IMR-90 (cell line): ENCODE data around the gene PSMD9. TPM values are rescaled to one million over a fixed set of nuclear protein-coding genes. Genes with fewer than 3 reads are reported as not detected.

Source experiments
- ATAC-seq: fragments of 200-7000 bp; cut with Tn5 transposase; 2 replicates; pipeline ENCODE4 v1.9.1; 2020; ENCODE audit warnings: low read depth, mild to moderate bottlenecking, moderate library complexity
- BruUV-seq: library from RNA; stranded (reverse); fragments of 400-500 nt; replicated peaks from 2 replicates; lab custom pipeline; 2021; lab: Mats Ljungman, UMichigan
- CTCF ChIA-PET: fragments of 300-600 bp; formaldehyde crosslinking; extraction: SDS; loops from one replicate; lab custom pipeline; 2021; ENCODE audit warnings: antibody characterized with exemption; lab: Yijun Ruan, JAX
- POLR2A ChIA-PET: fragments of 300-600 bp; sonication (Branson Sonifier 250); formaldehyde crosslinking; loops from one replicate; lab custom pipeline; 2022; ENCODE audit warnings: antibody characterized with exemption; ENCODE audit not compliant: unreplicated experiment; lab: Charles Lee
- DNase-seq: peaks from one replicate; pipeline ENCODE4 v3.0.0; 2013
- H2AFZ ChIP-seq: replicated peaks from 2 replicates; pipeline ENCODE3; 2013; ENCODE audit warnings: low read length, mild to moderate bottlenecking; ENCODE audit not compliant: poor library complexity
- H2AK5ac ChIP-seq: 2 replicates; pipeline ENCODE4 v1.6.1; 2013; ENCODE audit warnings: low read depth, low read length, inconsistent platforms
- H2AK9ac ChIP-seq: replicated peaks from 2 replicates; pipeline ENCODE3; 2013; ENCODE audit warnings: mild to moderate bottlenecking, low read depth, low read length, moderate library complexity; ENCODE audit not compliant: poor library complexity
- H2BK120ac ChIP-seq: 2 replicates; pipeline ENCODE4 v1.6.1; 2013; ENCODE audit warnings: low read depth, low read length, inconsistent platforms
- H2BK15ac ChIP-seq: 3 replicates; pipeline ENCODE4 v1.6.1; 2013; ENCODE audit warnings: low read depth, low read length, inconsistent platforms
- H2BK20ac ChIP-seq: 2 replicates; pipeline ENCODE4 v1.6.1; 2013; ENCODE audit warnings: low read depth, mild to moderate bottlenecking, inconsistent platforms, low read length, moderate library complexity
- H2BK5ac ChIP-seq: 2 replicates; pipeline ENCODE4 v1.6.1; 2013; ENCODE audit warnings: mild to moderate bottlenecking, low read depth, low read length, inconsistent platforms; ENCODE audit not compliant: poor library complexity, severe bottlenecking
- H3K14ac ChIP-seq: replicated peaks from 2 replicates; pipeline ENCODE4 v1.6.1; 2013; ENCODE audit warnings: low read depth, low read length, inconsistent platforms
- H3K18ac ChIP-seq: 2 replicates; pipeline ENCODE4 v1.6.1; 2013; ENCODE audit warnings: low read depth, low read length, control low read depth
- H3K23ac ChIP-seq: 2 replicates; pipeline ENCODE4 v1.6.1; 2013; ENCODE audit warnings: low read depth, low read length, inconsistent platforms
- H3K27ac ChIP-seq: 2 replicates; pipeline ENCODE4 v1.5.1; 2013; ENCODE audit warnings: mild to moderate bottlenecking, control low read depth, low read length; ENCODE audit not compliant: insufficient read depth
- H3K27me3 ChIP-seq: 2 replicates; pipeline ENCODE4 v1.6.1; 2013; ENCODE audit warnings: low read length; ENCODE audit not compliant: control insufficient read depth, insufficient read depth
- H3K36me3 ChIP-seq: 2 replicates; pipeline ENCODE4 v1.6.1; 2013; ENCODE audit warnings: low read length, mixed read lengths; ENCODE audit not compliant: control insufficient read depth, insufficient read depth
- H3K4ac ChIP-seq: 2 replicates; pipeline ENCODE4 v1.6.1; 2013; ENCODE audit warnings: low read depth, low read length, inconsistent platforms
- H3K4me1 ChIP-seq: 2 replicates; pipeline ENCODE4 v1.6.1; 2013; ENCODE audit warnings: low read length, mixed read lengths; ENCODE audit not compliant: control insufficient read depth, insufficient read depth
- H3K4me2 ChIP-seq: 2 replicates; pipeline ENCODE4 v1.6.1; 2013; ENCODE audit warnings: low read depth, mild to moderate bottlenecking, control low read depth, low read length, moderate library complexity
- H3K4me3 ChIP-seq: 2 replicates; pipeline ENCODE4 v1.5.1; 2013; ENCODE audit warnings: low read depth, mild to moderate bottlenecking, control low read depth, low read length, moderate library complexity; ENCODE audit not compliant: insufficient read depth
- H3K56ac ChIP-seq: 2 replicates; pipeline ENCODE4 v1.6.1; 2013; ENCODE audit warnings: low read length, inconsistent platforms; ENCODE audit not compliant: insufficient read depth; ENCODE audit errors: extremely low read depth
- H3K79me1 ChIP-seq, 2 experiments: 2 replicates each; pipeline ENCODE4 v1.6.1; 2013; ENCODE audit warnings: low read length in 2 of 2, inconsistent platforms in 1 of 2, low read depth in 1 of 2
- H3K9ac ChIP-seq: 2 replicates; pipeline ENCODE4 v1.6.1; 2013; ENCODE audit warnings: low read depth, low read length, control low read depth
- H3K9me1 ChIP-seq: 2 replicates; pipeline ENCODE4 v1.6.1; 2013; ENCODE audit warnings: low read length, inconsistent platforms; ENCODE audit not compliant: insufficient read depth
- H3K9me3 ChIP-seq: 2 replicates; pipeline ENCODE4 v1.6.1; 2013; ENCODE audit warnings: low read length; ENCODE audit not compliant: control insufficient read depth, insufficient read depth
- H4K20me1 ChIP-seq: 2 replicates; pipeline ENCODE4 v1.6.1; 2013; ENCODE audit warnings: low read length, inconsistent platforms; ENCODE audit not compliant: insufficient read depth
- H4K5ac ChIP-seq: 2 replicates; pipeline ENCODE4 v1.6.1; 2013; ENCODE audit warnings: mild to moderate bottlenecking, low read depth, low read length, control low read depth
- H4K8ac ChIP-seq, 2 experiments: 2 replicates each; pipeline ENCODE4 v1.6.1; 2013; ENCODE audit warnings: low read depth in 2 of 2, low read length in 2 of 2, control low read depth in 1 of 2, inconsistent platforms in 1 of 2
- H4K91ac ChIP-seq: 2 replicates; pipeline ENCODE4 v1.6.1; 2013; ENCODE audit warnings: low read depth, low read length, inconsistent platforms; ENCODE audit not compliant: insufficient read depth
- CEBPB ChIP-seq: IDR thresholded peaks from 2 replicates; pipeline ENCODE4 v1.6.1; 2012; ENCODE audit warnings: low read depth, low read length, improper control_type of control experiment
- CTCF ChIP-seq: conservative IDR thresholded peaks from 2 replicates; pipeline ENCODE4 v1.5.1; 2012; ENCODE audit warnings: mild to moderate bottlenecking, low read depth, low read length, improper control_type of control experiment
- ELK1 ChIP-seq: fragments of 150-350 bp; IDR thresholded peaks from 2 replicates; pipeline ENCODE4 v1.6.1; 2016; ENCODE audit warnings: low read depth, mild to moderate bottlenecking, low read length, moderate library complexity, borderline replicate concordance
- MAFK ChIP-seq: IDR thresholded peaks from 2 replicates; pipeline ENCODE4 v1.6.1; 2012; ENCODE audit warnings: low read depth, low read length, improper control_type of control experiment
- MAZ ChIP-seq: IDR thresholded peaks from 2 replicates; pipeline ENCODE4 v1.6.1; 2012; ENCODE audit warnings: low read depth, mild to moderate bottlenecking, low read length, improper control_type of control experiment, moderate library complexity, borderline replicate concordance
- MXI1 ChIP-seq: IDR thresholded peaks from 2 replicates; pipeline ENCODE4 v1.6.1; 2012; ENCODE audit warnings: low read depth, mild to moderate bottlenecking, low read length, moderate library complexity, borderline replicate concordance
- RAD21 ChIP-seq: IDR thresholded peaks from 2 replicates; pipeline ENCODE4 v1.6.1; 2012; ENCODE audit warnings: low read length, improper control_type of control experiment
- RFX5 ChIP-seq: IDR thresholded peaks from 2 replicates; pipeline ENCODE4 v1.8.0; 2012; ENCODE audit warnings: low read depth, mild to moderate bottlenecking, low read length, moderate library complexity
- USF2 ChIP-seq: fragments of 150-350 bp; IDR thresholded peaks from 2 replicates; pipeline ENCODE4 v1.6.1; 2017; ENCODE audit warnings: mild to moderate bottlenecking, antibody characterized with exemption, low read length, low read depth
- WGBS, 2 experiments: methylation state at CpG; one replicate each; pipeline versions ENCODE4 v1.1.5 to v1.1.7; 2013; ENCODE audit warnings: missing lambda C conversion rate in 2 of 2; ENCODE audit not compliant: insufficient read length in 1 of 2; ENCODE audit errors: extremely low coverage in 2 of 2; 5-methylcytosine and 5-hydroxymethylcytosine counted together
- dilution Hi-C: fragments of 300-500 bp; cut with HindIII; formaldehyde crosslinking; loops from one replicate; pipeline ENCODE4 v1.14.3; 2018; ENCODE audit warnings: low sequenced_read_pairs; ENCODE audit not compliant: unreplicated experiment
- in situ Hi-C: fragments of 300-500 bp; cut with MboI; formaldehyde crosslinking; loops from 3 replicates; pipeline ENCODE4 v1.14.3; 2019; ENCODE audit warnings: low sequenced_read_pairs, inconsistent platforms, mixed read lengths
- intact Hi-C: fragments of 100-400 bp; cut with micrococcal nuclease; formaldehyde crosslinking; loops from 2 replicates; pipeline ENCODE4 v1.10.0; 2022
- polyA plus RNA-seq, 3 experiments: library from polyadenylated mRNA; depleted of rRNA; stranded (reverse); fragments of >200 nt; gene quantifications; 2 replicates each; pipeline ENCODE4 v1.2.3, GENCODE V29; 2012; ENCODE audit warnings: low replicate concordance in 1 of 3
- total RNA-seq: library from RNA; depleted of rRNA; stranded (reverse); fragments of >200 nt; gene quantifications from 2 replicates; pipeline ENCODE4 v1.2.3, GENCODE V29; 2012

PSMD9 gene
- total and polyA plus RNA-seq, 2 of the 4 experiments (the other 2 are of a cell fraction): 135 to 142 TPM

DNA sequence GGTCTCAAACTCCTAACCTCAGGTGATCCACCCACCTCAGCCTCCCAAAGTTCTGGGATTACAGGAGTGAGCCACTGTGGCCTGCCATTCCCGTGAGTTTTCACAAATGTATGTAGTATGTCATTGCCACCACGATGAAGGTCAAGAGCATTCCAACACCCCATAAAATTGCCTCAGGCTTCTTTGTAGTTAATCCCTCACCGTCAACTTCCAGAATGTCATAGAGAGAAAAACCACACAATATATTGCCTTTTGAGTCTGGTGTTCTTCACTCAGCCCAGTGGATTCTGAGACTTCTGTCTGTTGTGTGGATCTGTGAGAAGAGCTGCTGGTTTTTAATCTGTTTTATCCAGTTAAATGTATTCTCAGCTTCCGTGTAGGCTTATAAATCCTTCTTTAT, 17.2 kb downstream of the PSMD9 start:
- no peak overlapping the region for H3K4me2 ChIP-seq
- H4K20me1 ChIP-seq: no peaks in the 10 kb centered on the region
- H4K5ac ChIP-seq: no peak overlapping the region
- no peak overlapping the region for H2BK20ac ChIP-seq
- no CpG with 5 or more reads among the region's 4 CpGs for WGBS, 2 experiments
- no peak overlapping the region for H3K27ac ChIP-seq
- H3K4ac ChIP-seq: no peak overlapping the region
- TF ChIP-seq RAD21 (no peak), RFX5 (no peak), MAFK (no peak), USF2 (no peak), CEBPB (no peak), ELK1 (no peak), CTCF (no peak), MXI1 (no peak), MAZ (no peak)
- no peaks in the 10 kb centered on the region for H3K27me3 ChIP-seq
- H2BK5ac ChIP-seq: no peak overlapping the region
- no peak overlapping the region for H4K8ac ChIP-seq
- POLR2A ChIA-PET: no interaction called here
- dilution Hi-C loops (no loop called here), in situ Hi-C loops (no loop called here), intact Hi-C loops (no loop called here)
- CTCF ChIA-PET: no interaction called here
- H2AFZ ChIP-seq: no peak overlapping the region
- peaks cover 53% of the 10 kb centered on the region for H3K36me3 ChIP-seq
- H3K14ac ChIP-seq: no peak overlapping the region
- H2AK9ac ChIP-seq: no peak overlapping the region
- BruUV-seq: no TSS peak
- no peak for ATAC-seq
- H3K9me3 ChIP-seq: no peaks in the 10 kb centered on the region
- H3K18ac ChIP-seq: no peak overlapping the region
- H3K56ac ChIP-seq: no peak overlapping the region
- no peaks in the 10 kb centered on the region for H3K4me1 ChIP-seq
- no peak overlapping the region for H2AK5ac ChIP-seq
- H3K9ac ChIP-seq: no peak overlapping the region
- 0 out of 2 replicates have a peak, but pooled peaks cover 4% of the 10 kb centered on the region for H3K9me1 ChIP-seq
- no peak overlapping the region for H2BK120ac ChIP-seq
- DNase-seq: peak; percentile 22
- H4K91ac ChIP-seq: no peak overlapping the region
- no peak overlapping the region for H2BK15ac ChIP-seq
- peaks cover 17 to 42% of the 10 kb centered on the region in 2 experiments for H3K79me1 ChIP-seq
- no peak overlapping the region for H3K4me3 ChIP-seq
- H3K23ac ChIP-seq: no peak overlapping the region
